B cell (primary cell): ENCODE data around the gene ABCD3. TPM values are rescaled to one million over a fixed set of nuclear protein-coding genes. Genes with fewer than 3 reads are reported as not detected.

Experiments
- ATAC-seq: fragments of 200-7000 bp; cut with Tn5 transposase; one replicate; pipeline ENCODE4 v1.10.0; 2021; ENCODE audit warnings: low read depth, mild to moderate bottlenecking, moderate number of reproducible peaks, moderate library complexity
- CTCF ChIA-PET: fragments of 350-600 bp; sonication (Branson Sonifier 250); formaldehyde crosslinking; loops from one replicate; lab custom pipeline; 2021; ENCODE audit warnings: antibody characterized with exemption, inconsistent platforms; lab: Charles Lee
- POLR2A ChIA-PET: fragments of 350-600 bp; sonication (Branson Sonifier 250); formaldehyde crosslinking; loops from one replicate; lab custom pipeline; 2021; ENCODE audit warnings: antibody characterized with exemption; lab: Charles Lee
- DNase-seq: peaks from one replicate; pipeline ENCODE4 v3.0.0; 2013
- H2AFZ ChIP-seq: 2 replicates; pipeline ENCODE4 v1.6.1; 2012; ENCODE audit warnings: mild to moderate bottlenecking, low read depth, low read length; ENCODE audit not compliant: insufficient read depth, poor library complexity, severe bottlenecking
- H3K27ac ChIP-seq, 2 donors: 1 replicate in 1 of 2; 2 replicates in 1 of 2; pipeline ENCODE4 v1.5.1; 2012 to 2013; ENCODE audit warnings: low read length in 2 of 2, mild to moderate bottlenecking in 2 of 2, moderate library complexity in 1 of 2
- H3K27me3 ChIP-seq, 4 experiments: fragments of 200-600 bp in 1 of 4; sonication (generic) in 1 of 4; replicated peaks in 1 of 4; 1 replicate in 2 of 4; 2 replicates in 2 of 4; pipeline versions ENCODE4 v1.6.1 to v1.7.0; 2013 to 2016; ENCODE audit warnings: low read length in 3 of 4, mild to moderate bottlenecking in 2 of 4, mixed read lengths in 1 of 4, moderate library complexity in 1 of 4; ENCODE audit not compliant: insufficient read depth in 4 of 4, control insufficient read depth in 3 of 4; ENCODE audit errors: control extremely low read depth in 1 of 4
- H3K36me3 ChIP-seq, 2 experiments: replicated peaks in 1 of 2; 1 replicate in 1 of 2; 2 replicates in 1 of 2; pipeline versions ENCODE4 v1.6.1 to v1.7.1; 2013; ENCODE audit warnings: low read length in 1 of 2; ENCODE audit not compliant: insufficient read depth in 2 of 2, control insufficient read depth in 1 of 2; ENCODE audit errors: control extremely low read depth in 1 of 2, extremely low read depth in 1 of 2
- H3K4me1 ChIP-seq, 2 donors: fragments of 200-600 bp in 1 of 2; sonication (generic) in 1 of 2; 1 replicate in 1 of 2; 2 replicates in 1 of 2; pipeline versions ENCODE4 v1.5.1 to v1.6.1; 2013 to 2017; ENCODE audit warnings: low read length in 2 of 2; ENCODE audit not compliant: control insufficient read depth in 2 of 2, insufficient read depth in 2 of 2
- H3K4me2 ChIP-seq: replicated peaks from 2 replicates; pipeline ENCODE3; 2012; ENCODE audit warnings: mild to moderate bottlenecking, low read depth, low read length; ENCODE audit not compliant: poor library complexity, severe bottlenecking
- H3K4me3 ChIP-seq, 5 experiments: fragments of 200-600 bp in 1 of 5; sonication (generic) in 1 of 5; 1 replicate in 3 of 5; 2 replicates in 2 of 5; pipeline versions ENCODE4 v1.5.1 to v1.7.0; 2011 to 2016; ENCODE audit warnings: low read length in 4 of 5, mild to moderate bottlenecking in 4 of 5, low read depth in 2 of 5, control low read depth in 1 of 5, moderate library complexity in 1 of 5; ENCODE audit not compliant: insufficient read depth in 1 of 5; ENCODE audit errors: control extremely low read depth in 1 of 5, extremely low read depth in 1 of 5
- H3K79me2 ChIP-seq: fragments of 200-600 bp; sonication (generic); one replicate; pipeline ENCODE4 v1.6.0; 2016; ENCODE audit warnings: low read length; ENCODE audit not compliant: control insufficient read depth, insufficient read depth
- H3K9ac ChIP-seq: fragments of 200-600 bp; sonication (generic); 2 replicates; pipeline ENCODE4 v1.6.1; 2017; ENCODE audit warnings: mild to moderate bottlenecking, low read length, moderate library complexity
- H3K9me3 ChIP-seq, 3 donors: one replicate each; pipeline versions ENCODE4 v1.6.1 to v1.7.1; 2013; ENCODE audit warnings: low read length in 2 of 3; ENCODE audit not compliant: control insufficient read depth in 2 of 3, insufficient read depth in 1 of 3; ENCODE audit errors: control extremely low read depth in 1 of 3
- H4K20me1 ChIP-seq: 2 replicates; pipeline ENCODE4 v1.6.0; 2012; ENCODE audit warnings: mild to moderate bottlenecking, low read length; ENCODE audit not compliant: insufficient read depth, control insufficient read depth, poor library complexity, severe bottlenecking
- H3K27ac Mint-ChIP-seq: one replicate; pipeline ENCODE4 v1.8.0; 2021; ENCODE audit warnings: mixed read lengths
- H3K27me3 Mint-ChIP-seq: one replicate; pipeline ENCODE4 v1.8.0; 2021; ENCODE audit warnings: mixed read lengths
- H3K4me1 Mint-ChIP-seq: one replicate; pipeline ENCODE4 v1.8.0; 2021; ENCODE audit warnings: mixed read lengths
- H3K4me3 Mint-ChIP-seq: one replicate; pipeline ENCODE4 v1.8.0; 2021; ENCODE audit warnings: mixed read lengths
- H3K9me3 Mint-ChIP-seq: one replicate; pipeline ENCODE4 v1.8.0; 2022; ENCODE audit warnings: mixed read lengths; ENCODE audit not compliant: insufficient read depth
- EZH2 ChIP-seq: IDR thresholded peaks from 2 replicates; pipeline ENCODE4 v1.6.1; 2012; ENCODE audit warnings: borderline replicate concordance, low read depth, mild to moderate bottlenecking, moderate library complexity, low read length; ENCODE audit not compliant: insufficient read depth, poor library complexity, severe bottlenecking
- WGBS: methylation state at CpG from one replicate; pipeline ENCODE4 v1.1.5; 2013; ENCODE audit warnings: missing lambda C conversion rate; ENCODE audit not compliant: insufficient coverage; 5-methylcytosine and 5-hydroxymethylcytosine counted together
- intact Hi-C: fragments of 100-400 bp; cut with micrococcal nuclease; formaldehyde crosslinking; loops from one replicate; pipeline ENCODE4 v1.10.0; 2022
- polyA plus RNA-seq: library from polyadenylated mRNA; depleted of rRNA; stranded (reverse); fragments of >200 nt; gene quantifications from 2 replicates; pipeline ENCODE4 v1.2.3, GENCODE V29; 2012
- total RNA-seq, 2 donors: library from RNA; stranded (reverse); fragments of 120-200 nt in 1 of 2; gene quantifications; 1 replicate in 1 of 2; 2 replicates in 1 of 2; pipeline versions ENCODE4 v1.2.3 to v1.2.4, GENCODE V29; 2013 to 2022
- TF ChIP-seq, protein P1 (sequence below): fragments of 200-600 bp; IDR thresholded peaks from one replicate; pipeline ENCODE4 v1.8.0; 2022; ENCODE audit warnings: antibody characterized with exemption, mild to moderate bottlenecking

The ABCD3 gene
- total and polyA plus RNA-seq, 2 donors (not counting 1 experiment from before 2014, with no cell fraction given), result 4.0 to 19.4 TPM

DNA sequence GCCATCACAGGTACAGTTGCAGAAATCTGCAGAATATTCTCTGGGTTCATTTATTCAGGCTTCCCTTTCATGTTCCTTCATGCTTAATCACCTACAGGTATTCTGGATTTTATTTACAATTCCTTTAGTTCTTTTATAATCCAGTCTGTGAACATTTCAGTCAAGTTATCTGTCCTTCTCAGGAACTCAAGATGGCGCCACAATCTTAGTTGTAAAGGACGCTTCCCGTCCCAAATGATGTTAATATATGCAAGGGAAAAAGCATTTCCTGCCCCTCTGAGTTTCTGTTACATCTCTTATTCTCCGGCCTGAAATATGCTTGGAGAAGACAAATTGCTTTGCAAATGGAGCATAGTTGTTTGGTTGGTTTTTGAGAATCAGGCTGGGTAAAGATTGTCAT is 104.1 kb downstream of the ABCD3 start:
- Histone ChIP-seq H3K79me2 (no peaks in the 10 kb centered on the region), H3K4me3 (no peak overlapping the region), H3K27me3 (no peaks in the 10 kb centered on the region), H3K27ac (no peak overlapping the region), H3K4me1 (no peaks in the 10 kb centered on the region), H2AFZ (no peak overlapping the region), H3K36me3 (peaks cover 0 to 3% of the 10 kb centered on the region in 2 experiments), H4K20me1 (no peaks in the 10 kb centered on the region), H3K4me2 (no peak overlapping the region), H3K9ac (no peak overlapping the region), H3K9me3 (no peaks in the 10 kb centered on the region)
- DNase-seq, result no peak
- WGBS, result no CpG with 5 or more reads among the region's 4 CpGs
- ChIA-PET POLR2A (no interaction called here), CTCF (interaction anchor here (3.0 kb wide), 1 partner anchor 283 kb away, joined by 23 read pairs; no protein-coding TSS in a partner anchor)
- Mint-ChIP-seq H3K4me3 (no peak overlapping the region), H3K27me3 (peaks cover 8% of the 10 kb centered on the region), H3K9me3 (no peaks in the 10 kb centered on the region), H3K4me1 (no peaks in the 10 kb centered on the region), H3K27ac (no peak overlapping the region)
- no peak for ATAC-seq
- TF ChIP-seq, protein P1, sequence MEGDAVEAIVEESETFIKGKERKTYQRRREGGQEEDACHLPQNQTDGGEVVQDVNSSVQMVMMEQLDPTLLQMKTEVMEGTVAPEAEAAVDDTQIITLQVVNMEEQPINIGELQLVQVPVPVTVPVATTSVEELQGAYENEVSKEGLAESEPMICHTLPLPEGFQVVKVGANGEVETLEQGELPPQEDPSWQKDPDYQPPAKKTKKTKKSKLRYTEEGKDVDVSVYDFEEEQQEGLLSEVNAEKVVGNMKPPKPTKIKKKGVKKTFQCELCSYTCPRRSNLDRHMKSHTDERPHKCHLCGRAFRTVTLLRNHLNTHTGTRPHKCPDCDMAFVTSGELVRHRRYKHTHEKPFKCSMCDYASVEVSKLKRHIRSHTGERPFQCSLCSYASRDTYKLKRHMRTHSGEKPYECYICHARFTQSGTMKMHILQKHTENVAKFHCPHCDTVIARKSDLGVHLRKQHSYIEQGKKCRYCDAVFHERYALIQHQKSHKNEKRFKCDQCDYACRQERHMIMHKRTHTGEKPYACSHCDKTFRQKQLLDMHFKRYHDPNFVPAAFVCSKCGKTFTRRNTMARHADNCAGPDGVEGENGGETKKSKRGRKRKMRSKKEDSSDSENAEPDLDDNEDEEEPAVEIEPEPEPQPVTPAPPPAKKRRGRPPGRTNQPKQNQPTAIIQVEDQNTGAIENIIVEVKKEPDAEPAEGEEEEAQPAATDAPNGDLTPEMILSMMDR, result no peak
- TF ChIP-seq EZH2, result no peak
- intact Hi-C loops, result no loop called here

DNA sequence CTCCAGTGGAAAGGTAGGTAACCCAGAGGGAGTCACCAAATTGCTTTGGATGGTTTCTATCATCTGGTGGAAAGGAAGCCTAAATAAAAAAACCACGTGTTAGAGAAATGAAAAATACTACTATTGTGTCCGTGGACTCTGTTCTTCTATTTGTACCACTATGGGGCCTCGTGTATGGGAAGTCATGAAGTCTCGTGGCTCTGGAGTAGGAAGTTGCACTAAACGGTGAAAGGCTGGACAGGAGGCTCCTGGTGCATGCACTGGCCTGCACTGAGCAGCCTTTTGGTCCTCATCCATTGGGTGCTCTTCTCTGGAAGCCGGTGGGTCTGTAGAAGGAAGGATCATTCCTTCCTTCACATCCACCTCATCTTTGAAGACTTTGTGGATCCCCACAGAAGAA is 106.3 kb downstream of the ABCD3 start:
- ATAC-seq (no peak), DNase-seq (no peak)
- no peaks in the 10 kb centered on the region for H3K4me1 Mint-ChIP-seq
- no peak overlapping the region for H2AFZ ChIP-seq
- POLR2A ChIA-PET, result no interaction called here
- H3K4me3 ChIP-seq, result no peak overlapping the region
- no peak overlapping the region for H3K4me3 Mint-ChIP-seq
- H3K9me3 Mint-ChIP-seq, result no peaks in the 10 kb centered on the region
- no peak overlapping the region for H3K9ac ChIP-seq
- no peak overlapping the region for H3K27ac Mint-ChIP-seq
- no peak overlapping the region for H3K4me2 ChIP-seq
- no peak overlapping the region for H3K27ac ChIP-seq
- no peaks in the 10 kb centered on the region for H3K9me3 ChIP-seq
- 89% methylated on average over 5 of the region's 6 CpGs for WGBS
- intact Hi-C loops, result no loop called here
- H3K4me1 ChIP-seq, result no peaks in the 10 kb centered on the region
- no peaks in the 10 kb centered on the region for H3K27me3 ChIP-seq
- no peaks in the 10 kb centered on the region for H3K79me2 ChIP-seq
- peaks cover 0 to 3% of the 10 kb centered on the region in 2 experiments for H3K36me3 ChIP-seq
- TF ChIP-seq, protein P1, result no peak
- no peak for TF ChIP-seq EZH2
- no peaks in the 10 kb centered on the region for H4K20me1 ChIP-seq
- CTCF ChIA-PET, result no interaction called here
- H3K27me3 Mint-ChIP-seq, result peaks cover 8% of the 10 kb centered on the region
